Adipocyte (in vitro differentiated cells): Measurements from ENCODE around the gene ZNF426.
"Not testable (repeated sequence)": the region's sequence is repeated elsewhere in the genome, so short reads cannot be mapped to it uniquely, and the experiment has no call there.

ENCODE experiments used
- DNase-seq: peaks from one replicate; pipeline ENCODE4 v3.0.0-alpha.2; 2015; ENCODE audit warnings: low read depth
- H3K27me3 ChIP-seq: replicated peaks from 2 replicates; pipeline ENCODE4 v1.7.0; 2013; ENCODE audit warnings: mild to moderate bottlenecking, low read length, moderate library complexity; ENCODE audit not compliant: control insufficient read depth, insufficient read depth
- H3K36me3 ChIP-seq: 2 replicates; pipeline ENCODE4 v1.7.0; 2013; ENCODE audit warnings: low read length, mild to moderate bottlenecking, moderate library complexity; ENCODE audit not compliant: control insufficient read depth, insufficient read depth, severe bottlenecking
- H3K4me1 ChIP-seq: 2 replicates; pipeline ENCODE4 v1.7.0; 2013; ENCODE audit warnings: mild to moderate bottlenecking, low read length, moderate library complexity; ENCODE audit not compliant: control insufficient read depth, insufficient read depth
- H3K4me3 ChIP-seq: 2 replicates; pipeline ENCODE4 v1.7.0; 2013; ENCODE audit warnings: mild to moderate bottlenecking, low read length, moderate library complexity
- H3K9ac ChIP-seq: 2 replicates; pipeline ENCODE4 v1.7.0; 2013; ENCODE audit warnings: mild to moderate bottlenecking, low read length, moderate library complexity
- H3K9me3 ChIP-seq: 2 replicates; pipeline ENCODE4 v1.7.0; 2013; ENCODE audit warnings: mild to moderate bottlenecking, low read length, moderate library complexity; ENCODE audit not compliant: control insufficient read depth

The ZNF426 gene

DNA sequence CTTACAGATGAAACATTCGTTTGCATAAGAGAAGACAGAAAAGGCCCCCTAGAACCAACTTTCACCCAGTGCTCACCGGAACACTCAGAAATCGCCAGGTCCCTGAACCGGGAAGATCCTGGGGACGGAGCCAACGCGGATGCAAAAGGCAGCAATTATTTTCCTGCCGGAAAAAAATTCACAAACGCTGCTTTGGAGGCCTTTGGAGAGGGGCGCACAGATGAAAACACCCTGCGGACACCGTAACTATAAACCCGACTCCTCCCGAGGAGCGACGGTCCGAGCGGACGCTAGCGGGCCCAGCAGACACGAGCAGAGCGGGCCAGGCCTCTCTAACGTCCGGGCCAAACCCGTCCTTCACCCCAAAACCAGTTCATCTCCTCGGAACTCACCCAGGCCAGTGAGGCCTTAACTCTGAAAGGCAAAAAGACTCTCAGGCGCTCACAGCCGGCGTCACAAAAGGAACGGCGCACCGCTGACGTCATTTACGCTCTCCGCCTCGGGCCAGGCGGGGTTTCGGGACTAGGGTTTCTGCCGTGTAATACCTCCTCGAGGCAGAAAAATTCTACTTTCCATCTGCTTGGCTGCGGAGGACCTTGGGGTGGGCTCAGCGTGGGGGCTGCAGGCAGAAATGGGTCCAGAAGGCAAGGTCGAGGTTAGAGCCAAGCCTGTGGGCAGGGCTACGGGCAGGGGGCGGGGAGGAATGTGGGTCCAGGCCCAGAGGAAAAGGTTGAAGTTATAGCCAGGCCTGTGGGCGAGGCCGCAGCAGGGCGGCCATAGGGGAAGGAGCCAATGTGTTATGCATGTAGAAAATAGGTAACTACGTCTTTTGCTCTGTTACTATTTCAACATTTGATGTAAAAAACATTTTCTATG is at the start of gene ZNF426:
ZNF426 (minus strand) TSS at position 463 of the 876 bp plus-strand sequence. CDS start 2,413 bp downstream, outside the sequence.
- peak within 1 kb of the TSS; percentile 98 for H3K9ac ChIP-seq
- peak within 1 kb of the TSS; percentile 96 for H3K4me3 ChIP-seq
- H3K4me1 ChIP-seq = peaks cover 15% of the 10 kb centered on the region
- DNase-seq = peak; percentile 96
- no peaks in the 10 kb centered on the region for H3K27me3 ChIP-seq
- peaks cover 33% of the 10 kb centered on the region for H3K9me3 ChIP-seq
- H3K36me3 ChIP-seq = peaks cover 28% of the 10 kb centered on the region

DNA sequence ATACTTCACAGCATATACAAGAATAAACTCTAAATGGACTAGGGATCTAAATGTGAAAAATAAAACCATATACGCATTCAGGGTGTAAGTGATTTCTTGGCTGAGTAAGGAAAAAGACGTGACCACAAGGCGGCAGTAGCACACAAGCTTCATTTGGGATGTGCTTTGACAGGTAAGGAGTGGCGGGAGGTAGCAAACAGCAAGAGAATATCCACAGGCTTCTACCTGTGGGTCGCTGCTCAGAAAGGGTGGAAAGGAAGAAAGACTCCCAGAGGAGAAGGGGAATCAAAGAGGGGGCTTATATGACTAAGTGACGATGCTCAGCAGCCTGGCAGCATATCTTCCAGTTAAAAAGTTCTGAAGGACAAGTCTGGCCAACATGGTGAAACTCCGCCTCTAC is 48.3 kb upstream of the ZNF426 start:
- peaks cover 7% of the 10 kb centered on the region for H3K27me3 ChIP-seq
- H3K4me3 ChIP-seq = no peak overlapping the region
- H3K4me1 ChIP-seq = no peaks in the 10 kb centered on the region
- H3K9ac ChIP-seq = no peak overlapping the region
- no peaks in the 10 kb centered on the region for H3K9me3 ChIP-seq
- DNase-seq = peak; percentile 83
- no peaks in the 10 kb centered on the region for H3K36me3 ChIP-seq

DNA sequence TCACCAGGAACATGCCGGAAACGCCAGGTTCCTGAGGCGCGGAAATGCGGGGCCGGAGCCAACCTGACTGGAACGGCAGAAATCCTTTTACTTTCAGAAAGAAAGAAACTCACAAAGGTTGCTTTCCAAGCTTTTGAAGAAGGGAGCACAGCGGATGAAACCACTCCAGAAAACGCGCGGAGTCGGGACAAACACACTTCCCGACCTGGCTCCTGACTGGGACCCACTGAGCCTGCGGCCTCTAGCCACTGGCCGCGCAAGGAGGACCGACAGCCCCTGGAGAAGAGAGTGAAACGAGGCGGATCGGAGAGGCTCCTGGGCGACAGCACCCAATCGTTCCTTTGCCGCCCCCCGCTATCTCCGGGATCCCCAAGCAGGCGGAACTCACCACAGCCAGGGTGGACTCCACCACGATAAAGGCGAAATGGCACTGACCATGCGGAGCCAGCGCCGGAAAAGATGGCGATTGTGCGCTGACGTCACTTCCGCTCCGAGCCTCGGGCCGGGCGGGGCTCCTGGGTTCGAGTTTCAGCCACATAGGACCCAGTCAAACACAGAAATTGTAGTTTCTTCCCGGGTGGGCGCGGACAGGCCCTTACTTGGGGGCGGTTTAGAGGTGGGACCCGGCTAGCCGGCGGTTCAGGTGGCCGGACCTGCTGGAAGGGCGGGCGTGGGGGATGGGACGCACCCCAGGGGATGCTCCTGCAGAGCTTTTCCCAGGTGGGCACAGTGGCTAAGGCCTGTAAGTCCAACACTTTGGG is 45.8 kb upstream of the ZNF426 start, which contains the start of gene ZNF121:
ZNF121 (minus strand) TSS at position 432 of the 761 bp plus-strand sequence. CDS start 16,407 bp downstream, outside the sequence.
- no peaks in the 10 kb centered on the region for H3K4me1 ChIP-seq
- peak; percentile 94 for DNase-seq
- peak within 1 kb of the TSS; percentile 98 for H3K9ac ChIP-seq
- H3K36me3 ChIP-seq = peaks cover 3% of the 10 kb centered on the region
- H3K9me3 ChIP-seq = no peaks in the 10 kb centered on the region
- peak within 1 kb of the TSS; percentile 100 for H3K4me3 ChIP-seq
- no peaks in the 10 kb centered on the region for H3K27me3 ChIP-seq

DNA sequence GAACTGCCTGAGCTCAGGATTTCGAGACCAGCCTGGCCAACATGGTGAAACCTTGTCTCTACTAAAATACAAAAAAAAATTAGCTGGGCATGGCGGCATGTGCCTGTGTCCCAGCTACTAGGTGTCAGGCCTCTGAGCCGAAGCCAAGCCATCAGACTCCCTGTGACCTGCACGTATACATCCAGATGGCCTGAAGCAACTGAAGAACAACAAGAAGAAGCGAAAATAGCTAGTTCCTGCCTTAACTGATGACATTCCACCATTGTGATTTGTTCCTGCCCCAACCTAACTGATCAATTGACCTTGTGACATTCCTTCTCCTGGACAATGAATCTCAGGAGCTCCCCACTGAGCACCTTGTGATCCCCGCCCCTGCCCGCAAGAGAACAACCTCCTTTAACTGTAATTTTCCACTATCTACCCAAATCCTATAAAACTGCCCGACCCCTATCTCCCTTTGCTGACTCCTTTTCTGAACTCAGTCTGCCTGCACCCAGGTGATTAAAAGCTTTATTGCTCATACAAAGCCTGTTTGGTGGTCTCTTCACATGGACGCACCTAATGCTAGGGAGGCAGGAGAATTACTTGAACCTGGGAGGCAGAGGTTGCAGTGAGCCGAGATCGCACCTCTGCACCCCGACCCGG is 43.8 kb upstream of the ZNF426 start:
- not testable (repeated sequence) for H3K27me3 ChIP-seq, DNase-seq, H3K9ac ChIP-seq, H3K9me3 ChIP-seq, H3K4me1 ChIP-seq
- peaks cover 13% of the 10 kb centered on the region for H3K36me3 ChIP-seq
- H3K4me3 ChIP-seq = peak overlapping the region; percentile 12

DNA sequence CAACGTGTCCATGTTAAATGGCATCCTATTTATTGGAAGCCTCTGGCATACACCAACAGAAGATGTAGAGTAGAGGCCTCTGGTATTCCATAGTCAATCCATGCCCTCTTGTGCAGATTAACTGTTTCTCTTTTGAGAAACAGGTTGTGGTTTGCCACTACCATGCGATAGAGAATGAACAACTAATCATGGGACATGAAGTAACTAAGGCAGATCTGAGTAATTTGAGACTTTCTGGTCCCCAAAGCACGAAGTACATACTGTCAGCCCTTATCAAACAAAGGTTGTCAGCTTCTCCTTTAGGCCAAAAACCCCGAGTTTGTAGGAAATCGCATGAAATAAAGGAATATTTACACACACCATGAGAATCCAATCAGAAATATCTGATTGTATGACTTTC is 42.3 kb upstream of the ZNF426 start:
- Histone ChIP-seq H3K9ac (no peak overlapping the region), H3K27me3 (no peaks in the 10 kb centered on the region), H3K9me3 (peaks cover 17% of the 10 kb centered on the region), H3K4me1 (no peaks in the 10 kb centered on the region), H3K36me3 (peaks cover 13% of the 10 kb centered on the region), H3K4me3 (no peak overlapping the region)
- no peak for DNase-seq

DNA sequence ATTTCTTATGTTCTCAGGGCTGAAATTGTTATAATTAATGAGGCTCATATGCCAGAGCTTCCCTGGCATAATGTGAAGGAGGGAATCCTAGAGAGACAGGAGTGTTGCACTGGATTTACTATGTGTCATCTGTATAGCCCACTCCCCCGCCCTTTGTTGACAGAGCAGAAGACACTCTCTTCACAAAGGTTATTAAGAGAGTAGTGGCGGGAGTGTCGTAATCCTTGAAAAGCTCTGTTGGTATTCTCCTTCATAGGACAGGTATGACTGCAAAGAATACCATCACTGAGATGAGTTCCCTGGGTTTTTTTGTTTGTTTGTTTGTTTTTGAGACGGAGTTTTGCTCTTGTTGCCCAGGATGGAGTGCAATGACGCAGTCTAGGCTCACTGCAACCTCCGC is 31.8 kb upstream of the ZNF426 start:
- Histone ChIP-seq H3K4me3 (peak overlapping the region; percentile 29), H3K36me3 (peaks cover 60% of the 10 kb centered on the region), H3K4me1 (no peaks in the 10 kb centered on the region), H3K9me3 (peaks cover 92% of the 10 kb centered on the region), H3K27me3 (no peaks in the 10 kb centered on the region), H3K9ac (no peak overlapping the region)
- no peak for DNase-seq

DNA sequence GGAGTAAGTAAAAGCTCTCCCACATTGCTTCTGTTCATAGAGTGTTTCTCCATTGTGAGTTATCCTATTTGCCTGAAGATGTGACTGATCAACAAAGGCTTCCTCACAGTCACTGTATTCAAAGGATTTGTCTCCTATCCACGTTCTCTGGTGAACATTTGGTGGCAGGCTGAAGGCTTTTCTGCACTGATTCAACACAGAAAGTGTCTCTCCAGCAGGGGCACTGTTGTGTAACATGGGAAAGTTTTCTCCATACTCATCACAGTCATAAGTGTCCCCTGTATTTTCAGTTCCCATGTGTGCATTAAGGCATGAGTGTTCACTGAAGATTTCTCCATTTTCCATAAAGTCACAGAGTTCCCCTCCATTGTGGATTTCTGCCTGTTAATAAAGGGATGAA is 28.3 kb upstream of the ZNF426 start:
- no peak for DNase-seq
- Histone ChIP-seq H3K9ac (no peak overlapping the region), H3K36me3 (peaks cover 85% of the 10 kb centered on the region), H3K9me3 (peaks cover 95% of the 10 kb centered on the region), H3K27me3 (no peaks in the 10 kb centered on the region), H3K4me1 (no peaks in the 10 kb centered on the region), H3K4me3 (peak overlapping the region; percentile 68)

DNA sequence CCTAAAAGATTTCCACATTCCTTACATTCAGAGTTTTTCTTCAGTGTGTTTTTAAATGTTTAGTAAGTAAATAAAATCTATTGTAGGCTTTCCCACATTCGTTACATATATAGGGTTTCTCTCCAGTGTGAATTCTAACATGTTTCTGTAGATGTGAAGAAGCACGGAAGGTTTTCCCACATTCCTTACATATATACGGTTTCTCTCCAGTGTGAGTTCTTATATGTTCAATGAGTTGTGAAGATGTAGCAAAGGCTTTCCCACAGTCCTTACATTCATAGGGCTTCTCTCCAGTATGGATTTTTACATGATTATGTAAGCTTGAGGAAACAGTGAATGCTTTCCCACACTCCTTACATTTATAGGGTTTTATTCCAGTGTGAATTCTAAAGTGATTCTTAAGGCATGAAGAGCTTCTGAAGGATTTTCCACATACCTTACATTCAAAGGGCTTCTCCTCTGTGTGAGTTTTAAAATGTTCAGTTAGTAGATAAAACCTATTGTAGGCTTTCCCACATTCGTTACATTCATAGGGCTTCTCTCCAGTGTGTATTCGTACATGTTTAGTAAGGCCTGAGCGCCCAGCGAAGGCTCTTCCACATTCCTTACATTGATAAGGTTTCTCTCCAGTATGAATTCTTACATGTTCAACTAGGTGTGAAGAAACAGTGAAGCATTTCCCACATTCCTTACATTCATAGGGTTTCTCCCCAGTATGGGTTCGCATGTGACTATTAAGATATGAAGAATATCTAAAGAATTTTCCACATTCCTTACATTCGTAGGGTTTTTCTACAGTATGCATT is 27.7 kb upstream of the ZNF426 start:
- H3K9me3 ChIP-seq = peaks cover 95% of the 10 kb centered on the region
- H3K27me3 ChIP-seq = no peaks in the 10 kb centered on the region
- no peak overlapping the region for H3K9ac ChIP-seq
- H3K36me3 ChIP-seq = peaks cover 87% of the 10 kb centered on the region
- H3K4me3 ChIP-seq = peak overlapping the region; percentile 68
- H3K4me1 ChIP-seq = no peaks in the 10 kb centered on the region
- DNase-seq = no peak

DNA sequence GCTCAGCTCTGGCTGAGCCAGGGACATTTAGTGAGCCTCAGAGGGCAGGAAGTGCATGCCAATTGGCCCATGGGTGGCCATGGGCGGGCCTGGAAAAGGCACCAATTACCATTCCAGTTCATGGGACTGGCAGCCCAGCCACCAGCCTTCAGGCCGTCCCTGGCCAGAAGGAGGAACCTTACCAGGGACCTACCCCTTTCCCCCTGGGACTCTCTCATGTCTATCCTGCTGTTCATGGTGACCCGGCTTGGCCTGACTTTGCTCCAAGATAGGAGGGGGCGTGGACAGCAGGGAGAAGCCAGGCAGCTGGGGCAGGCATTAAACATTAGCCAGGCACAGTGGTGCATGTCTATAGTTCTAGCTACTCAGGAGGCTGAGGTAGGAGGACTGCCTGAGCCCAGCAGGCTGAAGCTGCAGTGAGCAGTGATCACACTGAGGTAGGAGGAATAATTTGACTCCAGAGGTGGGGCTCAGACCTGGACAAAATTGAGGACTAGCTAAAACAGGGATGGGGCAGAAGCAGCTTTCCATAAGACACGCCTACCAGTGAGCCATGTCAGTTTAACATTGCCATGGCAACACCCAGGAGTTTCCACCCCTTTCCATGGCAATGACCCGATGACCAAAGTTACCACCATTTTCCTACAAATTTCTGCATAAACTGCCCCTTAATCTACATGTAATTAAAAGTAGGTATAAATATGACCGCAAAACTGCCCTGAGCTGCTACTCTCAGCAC is 14.3 kb upstream of the ZNF426 start:
- Histone ChIP-seq H3K4me1 (no peaks in the 10 kb centered on the region), H3K27me3 (no peaks in the 10 kb centered on the region), H3K9ac (no peak overlapping the region), H3K4me3 (no peak overlapping the region), H3K36me3 (no peaks in the 10 kb centered on the region), H3K9me3 (peaks cover 12% of the 10 kb centered on the region)
- no peak for DNase-seq

DNA sequence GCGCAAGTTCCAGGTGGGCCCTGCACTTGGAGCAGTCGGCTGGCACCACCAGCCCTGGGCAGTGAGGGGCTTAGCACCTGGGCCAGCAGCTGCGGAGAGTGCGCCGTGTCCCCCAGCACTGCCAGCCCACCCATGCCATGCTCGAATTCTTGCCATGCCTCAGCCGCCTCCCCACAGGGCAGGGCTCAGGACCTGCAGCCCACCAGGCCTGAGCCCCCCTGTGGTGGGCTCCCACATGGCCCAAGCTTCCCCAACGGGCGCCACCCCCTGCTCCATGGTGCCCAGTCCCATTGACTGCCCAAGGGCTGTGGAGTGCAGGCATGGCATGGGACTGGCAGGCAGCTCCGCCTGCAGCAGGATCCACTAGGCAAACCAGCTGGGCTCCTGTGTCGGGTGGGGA is 9.4 kb upstream of the ZNF426 start:
- no peaks in the 10 kb centered on the region for H3K9me3 ChIP-seq
- H3K4me3 ChIP-seq = no peak overlapping the region

More for the DNA sequence above, 9.4 kb upstream of the ZNF426 start:
- Histone ChIP-seq H3K36me3 (no peaks in the 10 kb centered on the region), H3K27me3 (no peaks in the 10 kb centered on the region), H3K9ac (no peak overlapping the region), H3K4me1 (no peaks in the 10 kb centered on the region)
- no peak for DNase-seq
